COLO829 (cell line): ENCODE measurements around the gene EGFL8.
"Not testable (repeated sequence)": the region's sequence is repeated elsewhere in the genome, so short reads cannot be mapped to it uniquely, and the experiment has no call there.

Experiments
- DNase-seq: peaks from one replicate; pipeline ENCODE4 v3.0.0; 2012; ENCODE audit warnings: low spot score

EGFL8 gene

DNA sequence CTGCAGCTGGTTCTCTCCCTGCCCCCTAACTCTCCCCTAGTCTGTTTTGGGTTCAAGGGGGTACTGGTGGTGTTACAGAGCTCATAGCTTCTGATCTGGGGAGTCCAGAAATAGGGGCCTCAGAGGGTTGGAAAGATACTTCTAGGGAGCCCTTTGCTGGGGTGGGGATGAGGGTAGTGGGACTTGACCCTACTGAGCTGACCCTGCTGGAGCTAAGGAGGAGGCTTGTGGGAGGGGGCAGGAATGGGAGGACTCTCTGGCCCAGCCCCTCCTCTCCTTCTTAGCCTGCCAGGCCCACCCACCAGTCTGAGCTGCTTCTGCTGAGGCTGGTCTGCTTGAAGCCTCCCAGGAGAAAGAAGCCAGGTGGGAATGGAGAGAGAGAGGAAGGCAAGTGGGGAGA is at the start of gene EGFL8:
TSS of gene EGFL8 (plus strand) at position 301 of the 400 bp plus-strand sequence. CDS start 1,571 bp downstream, outside the sequence.
- DNase-seq = no peak

DNA sequence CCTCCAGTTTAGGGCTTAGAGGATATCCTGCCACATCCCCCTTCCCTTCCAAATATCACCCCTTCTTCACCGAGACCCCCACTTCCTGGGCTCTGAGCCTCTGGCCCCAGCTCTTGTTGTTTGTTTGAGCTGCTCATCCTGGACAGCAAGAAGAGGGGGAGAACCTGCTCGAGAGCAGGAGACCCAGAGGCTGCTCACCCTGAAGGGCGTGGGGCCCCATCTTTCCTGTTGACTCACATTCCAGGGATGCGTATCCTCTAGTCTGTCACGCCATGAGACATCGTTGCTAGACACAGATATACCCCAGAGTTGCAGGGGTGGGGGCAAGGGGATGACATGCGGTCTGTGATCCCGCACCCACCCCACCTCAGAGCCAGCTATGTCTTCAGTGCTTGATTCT is 49.6 kb upstream of the EGFL8 start:
- no peak for DNase-seq

DNA sequence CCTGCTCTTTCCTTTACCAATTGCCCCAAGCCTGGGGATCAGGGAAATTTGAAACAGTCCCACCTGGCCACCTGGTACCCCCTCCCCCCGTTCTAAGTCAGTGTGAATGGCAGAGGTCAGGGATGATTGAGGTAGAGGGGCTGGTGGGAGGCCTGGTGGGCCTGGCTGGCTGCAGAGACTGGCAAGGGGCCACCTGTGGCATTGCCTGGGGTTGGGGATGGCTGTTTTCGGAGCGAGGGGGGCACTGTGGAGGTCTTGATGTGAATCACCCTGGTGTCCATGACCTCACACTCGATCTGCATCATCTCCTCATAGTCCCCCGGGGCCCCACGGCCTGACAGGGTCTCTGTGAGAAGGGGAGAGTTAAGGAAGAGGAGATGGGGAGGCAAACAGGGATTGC is 48.8 kb upstream of the EGFL8 start:
- DNase-seq = no peak

DNA sequence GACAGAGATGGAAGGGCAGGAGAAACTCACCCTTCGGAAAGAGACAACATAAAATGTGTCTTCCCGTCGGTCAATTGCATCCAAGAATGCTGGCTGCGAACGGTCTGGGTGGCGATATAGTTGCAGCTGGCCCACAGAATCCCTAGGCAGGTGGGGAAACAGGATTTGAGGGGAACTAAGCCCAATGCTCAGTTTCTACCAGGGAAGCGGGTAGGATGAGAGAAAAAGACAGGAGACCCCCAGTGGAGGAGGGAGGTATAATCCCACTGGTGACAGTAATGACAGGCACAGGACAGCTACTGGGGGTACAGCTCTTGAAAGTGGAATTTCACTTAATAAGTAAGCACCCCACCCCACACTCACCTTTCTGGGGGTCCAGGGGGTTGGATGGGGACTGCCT is 47.7 kb upstream of the EGFL8 start:
- no peak for DNase-seq

DNA sequence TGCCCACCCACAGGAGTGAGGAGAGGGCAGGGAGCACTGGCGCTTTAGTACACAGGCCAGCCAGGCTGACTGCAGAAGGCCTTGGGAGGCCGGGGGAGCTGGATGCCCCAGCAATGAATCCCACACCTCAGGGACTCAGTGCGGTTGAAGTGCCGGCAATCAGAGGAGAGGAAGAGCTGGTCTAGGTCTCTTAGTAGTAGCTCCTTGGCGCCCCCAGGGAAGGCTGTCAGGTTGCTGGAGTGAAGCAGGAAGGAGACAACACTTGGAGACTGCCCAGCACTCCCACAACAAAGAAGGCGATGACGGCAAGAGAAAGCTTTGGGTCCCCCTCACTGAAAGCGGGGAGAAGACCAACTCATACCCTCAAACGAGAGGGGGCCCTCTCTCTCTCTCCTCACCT is 46.9 kb upstream of the EGFL8 start:
- no peak for DNase-seq

DNA sequence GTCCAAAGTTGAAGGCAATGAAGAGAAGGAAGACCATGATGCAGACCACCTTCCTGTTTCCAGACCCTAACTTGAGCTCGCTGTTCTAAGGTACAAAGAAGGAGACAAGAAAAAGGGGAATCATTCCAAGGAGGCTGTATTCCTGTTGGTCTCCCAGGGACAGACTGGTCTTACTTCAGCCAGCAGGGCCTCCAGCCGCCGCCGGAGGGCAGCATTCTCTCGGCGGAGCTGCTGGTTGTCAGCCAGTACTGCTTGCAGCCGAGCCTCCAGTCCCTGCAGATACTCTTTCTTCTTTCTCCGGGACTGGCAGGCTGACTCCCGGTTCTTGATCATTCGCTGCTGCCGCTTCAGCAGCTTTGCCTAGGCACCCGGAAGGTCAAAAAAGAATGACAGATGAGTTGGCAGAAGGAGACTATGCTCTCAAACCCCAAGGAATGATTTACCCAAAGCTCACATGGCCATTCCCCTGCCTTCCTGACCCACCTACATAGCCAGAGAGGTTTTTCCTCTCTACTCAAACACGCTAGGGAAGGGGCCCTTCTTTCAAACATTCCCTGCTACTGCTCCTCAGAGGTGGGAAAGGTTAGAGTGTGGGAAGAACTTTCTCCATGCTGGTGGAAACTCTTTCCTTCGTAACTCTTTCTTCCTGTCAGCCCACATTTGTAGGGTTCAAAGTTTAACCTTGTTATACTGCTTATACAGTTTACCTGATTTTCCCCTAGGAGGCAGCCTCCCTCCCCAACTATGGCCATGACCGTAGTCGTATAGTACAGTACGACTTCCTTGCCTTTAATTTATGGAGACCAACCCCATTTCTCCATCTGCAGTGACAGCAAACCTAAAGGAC is 45.4 kb upstream of the EGFL8 start:
- DNase-seq = peak; percentile 85

DNA sequence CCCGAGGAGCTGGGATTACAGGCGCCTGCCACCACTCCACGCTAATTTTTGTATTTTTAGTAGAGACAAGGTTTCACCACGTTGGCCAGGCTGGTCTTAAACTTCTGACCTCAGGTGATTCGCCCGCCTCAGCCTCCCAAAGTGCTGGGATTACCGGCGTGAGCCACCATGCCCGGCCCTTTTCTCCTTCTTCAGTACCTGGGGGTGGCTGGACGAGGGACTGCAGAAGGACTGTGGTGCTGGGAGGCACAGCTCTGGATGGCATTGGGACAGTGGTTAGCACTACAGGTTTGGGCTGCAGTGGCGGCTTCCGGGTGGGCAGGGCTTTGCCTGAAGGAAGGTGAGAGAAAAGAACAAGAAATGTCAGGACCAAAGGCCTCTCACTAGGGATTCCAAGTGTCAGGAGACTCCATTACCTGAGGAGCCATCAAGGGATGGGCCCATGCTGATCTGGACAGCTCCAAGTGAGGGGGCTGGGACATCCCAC is 43.8 kb upstream of the EGFL8 start:
- no peak for DNase-seq

DNA sequence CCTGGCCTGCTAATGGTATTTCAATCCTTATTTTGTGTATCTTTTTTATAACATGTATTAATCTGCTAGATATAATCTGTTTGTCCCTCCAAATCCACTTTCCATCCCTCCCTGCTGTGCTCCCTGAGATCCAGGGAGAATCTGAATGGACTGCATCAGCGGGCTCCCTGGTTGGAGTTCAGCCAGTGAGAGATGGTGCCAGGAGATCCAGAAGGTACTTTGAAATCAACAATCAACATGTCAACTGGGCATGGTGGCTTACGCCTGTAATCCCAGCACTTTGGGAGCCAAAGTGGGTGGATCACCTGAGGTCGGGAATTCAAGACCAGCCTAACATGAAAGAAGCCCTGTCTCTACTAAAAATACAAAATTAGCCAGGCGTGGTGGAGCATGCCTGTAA is 40.7 kb upstream of the EGFL8 start:
- DNase-seq = no peak

DNA sequence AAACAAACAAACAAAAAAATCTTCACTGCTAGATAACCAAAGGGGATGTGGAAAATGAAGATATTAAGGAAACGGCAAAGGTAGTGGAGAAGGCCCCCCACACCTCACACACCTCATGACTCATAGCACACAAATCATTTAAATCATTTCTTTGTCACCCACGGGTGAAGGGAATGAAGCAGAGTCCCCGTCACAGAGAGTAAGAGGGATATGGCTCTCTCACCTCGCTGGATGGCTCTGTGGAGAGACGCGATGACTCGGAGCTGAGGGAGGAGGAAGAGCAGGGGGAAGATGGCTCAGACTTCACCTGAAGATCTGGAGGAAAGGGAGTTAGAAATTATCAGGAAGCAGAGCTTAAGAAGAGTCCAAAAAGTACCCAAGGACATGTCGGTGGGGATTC is 37.5 kb upstream of the EGFL8 start:
- no peak for DNase-seq

DNA sequence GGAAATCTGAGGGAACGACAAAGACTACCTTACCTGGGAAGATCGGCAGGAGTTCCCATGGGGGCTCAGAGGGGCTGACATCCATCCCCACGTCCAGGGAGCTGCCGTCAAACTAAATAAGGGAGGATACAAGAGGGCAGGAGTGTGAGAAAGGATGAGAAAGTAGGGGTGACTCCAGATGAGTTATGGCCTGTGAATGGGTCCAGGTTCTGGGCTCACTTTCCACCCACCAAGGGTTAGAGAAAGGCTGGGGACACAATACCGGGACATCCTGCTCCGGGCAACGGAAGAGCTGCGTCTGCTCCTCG is 37.0 kb upstream of the EGFL8 start:
- no peak for DNase-seq

DNA sequence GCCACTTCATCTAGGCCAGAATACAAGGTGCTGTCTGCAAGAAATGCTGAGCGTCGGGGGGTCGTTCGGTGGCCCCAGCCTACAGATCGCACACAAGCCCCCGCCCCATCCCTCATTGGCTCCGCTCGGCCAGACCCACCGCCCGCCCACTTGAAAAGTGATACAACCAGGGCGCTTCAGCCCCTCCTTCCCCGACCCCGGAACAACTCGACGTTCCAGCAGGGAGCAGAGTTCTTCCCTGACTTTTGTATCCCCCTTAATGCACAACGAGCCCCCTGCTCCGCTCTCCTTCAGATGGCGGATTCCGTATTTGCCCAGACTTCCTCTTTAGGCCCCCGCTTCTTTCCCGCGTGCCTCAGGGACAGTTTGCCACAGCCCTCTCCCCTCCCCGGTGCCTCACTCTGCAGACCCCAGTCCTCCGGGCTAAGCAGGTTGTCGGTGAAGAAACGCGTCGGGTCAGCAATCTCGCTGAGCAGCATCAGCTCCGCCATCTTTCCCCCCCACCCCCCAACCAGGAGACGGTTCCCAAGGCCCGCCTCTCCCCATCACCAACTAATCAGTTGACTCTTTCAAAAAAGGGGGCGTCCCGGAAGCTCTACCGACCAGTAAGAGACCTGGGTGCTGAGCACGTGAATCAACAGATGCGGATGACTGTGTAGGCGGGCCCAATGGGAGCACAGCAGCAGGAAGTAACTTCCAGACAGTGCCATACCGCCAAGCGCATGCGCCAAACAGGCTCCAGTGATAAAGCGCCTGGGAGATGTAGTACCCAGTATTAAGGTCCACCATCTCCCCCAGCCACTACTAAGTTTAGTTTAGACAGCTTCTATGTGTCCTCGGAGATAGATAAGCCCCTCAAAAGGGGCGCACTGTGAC is 36.4 kb upstream of the EGFL8 start, which contains the start of gene ATF6B:
TSS of gene ATF6B (minus strand) at position 530 of the 876 bp plus-strand sequence. CDS start at position 491, 39 bp downstream.
- peak; percentile 100 for DNase-seq

DNA sequence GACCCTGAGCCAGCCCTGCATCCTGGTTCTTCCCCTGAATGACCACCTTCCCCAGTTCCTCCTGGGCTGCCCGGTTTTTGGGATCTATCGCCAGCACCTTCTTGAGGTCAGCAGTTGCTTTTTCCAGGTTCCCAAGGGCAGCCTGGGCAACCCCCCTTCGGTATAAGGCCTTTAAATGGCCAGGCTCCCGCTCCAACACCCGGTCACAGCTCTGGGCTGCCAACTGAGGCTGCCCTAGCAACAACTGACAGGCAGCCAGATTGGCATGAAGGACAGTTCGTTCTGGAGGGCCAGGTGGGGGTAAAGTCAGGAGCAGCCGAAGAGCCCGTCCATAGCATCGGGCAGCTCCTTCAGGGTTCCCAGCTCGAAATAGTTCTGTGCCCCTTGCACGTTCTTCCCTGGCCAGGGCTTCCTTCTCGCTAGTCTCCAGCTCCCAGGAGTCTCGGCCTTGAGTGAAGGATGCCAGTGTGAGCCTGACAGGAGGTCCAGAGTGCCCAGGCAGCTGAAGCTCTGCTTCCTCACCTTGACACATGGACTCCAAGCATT is 35.6 kb upstream of the EGFL8 start:
- no peak for DNase-seq

DNA sequence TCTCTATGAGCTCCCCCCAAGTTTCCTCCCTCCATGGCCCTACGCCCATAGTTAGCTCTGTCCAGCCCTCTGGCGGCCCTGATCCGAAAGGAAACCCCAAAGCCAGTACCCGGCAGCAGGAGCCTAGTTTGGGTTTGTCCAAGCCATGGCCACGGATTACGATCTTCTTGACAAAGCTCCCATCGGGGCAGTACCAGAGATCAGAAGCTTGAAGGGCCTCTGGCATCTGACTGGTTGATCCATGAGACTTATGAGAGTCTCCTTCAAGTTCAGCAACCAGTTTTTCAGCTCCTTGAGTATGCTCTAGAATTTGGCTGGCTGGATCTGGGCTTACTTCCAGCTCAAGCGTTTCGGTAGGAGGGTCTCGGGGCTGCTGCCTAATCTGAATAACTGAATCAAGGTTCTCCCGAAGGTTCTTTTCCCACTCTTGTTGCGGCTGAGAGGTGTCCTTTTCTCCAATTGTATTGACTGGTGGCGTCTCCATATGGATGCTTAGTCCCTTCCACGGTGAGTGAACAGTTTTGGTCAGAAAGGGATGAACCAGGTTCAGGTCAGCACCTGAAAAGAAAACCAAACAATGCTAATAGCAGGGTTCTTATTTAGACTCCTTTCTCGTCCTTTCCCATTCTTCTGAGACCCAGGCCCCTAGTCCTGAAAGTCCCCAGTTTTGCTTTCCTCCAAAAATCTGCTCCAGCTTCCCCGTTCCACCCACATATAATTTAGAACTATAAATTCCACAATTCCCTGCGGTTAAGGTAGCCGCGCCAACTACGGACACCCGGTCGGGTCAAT is 34.9 kb upstream of the EGFL8 start:
- DNase-seq = no peak

DNA sequence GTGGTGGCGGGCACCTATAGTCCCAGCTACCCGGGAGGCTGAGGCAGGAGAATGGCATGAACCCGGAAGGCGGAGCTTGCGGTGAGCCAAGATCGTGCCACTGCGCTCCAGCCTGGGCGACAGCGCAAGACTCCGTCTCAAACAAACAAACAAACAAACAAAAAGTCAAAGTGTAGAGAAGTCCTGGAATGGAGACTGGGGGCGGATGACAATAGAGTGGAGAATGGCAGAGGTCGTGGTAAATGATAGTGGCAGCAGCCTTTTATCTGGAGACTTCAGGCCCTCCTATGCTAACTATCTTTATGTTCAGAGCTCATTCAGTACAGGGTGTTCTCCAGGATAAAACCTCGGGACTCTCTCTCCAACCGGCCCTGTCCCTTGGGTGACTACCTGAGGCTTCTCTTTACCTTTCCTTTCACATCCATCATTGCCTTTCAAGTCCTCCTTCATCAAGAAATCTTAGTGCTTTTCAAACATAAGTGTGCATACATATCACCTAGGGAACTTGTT is 32.9 kb upstream of the EGFL8 start:
- no peak for DNase-seq

DNA sequence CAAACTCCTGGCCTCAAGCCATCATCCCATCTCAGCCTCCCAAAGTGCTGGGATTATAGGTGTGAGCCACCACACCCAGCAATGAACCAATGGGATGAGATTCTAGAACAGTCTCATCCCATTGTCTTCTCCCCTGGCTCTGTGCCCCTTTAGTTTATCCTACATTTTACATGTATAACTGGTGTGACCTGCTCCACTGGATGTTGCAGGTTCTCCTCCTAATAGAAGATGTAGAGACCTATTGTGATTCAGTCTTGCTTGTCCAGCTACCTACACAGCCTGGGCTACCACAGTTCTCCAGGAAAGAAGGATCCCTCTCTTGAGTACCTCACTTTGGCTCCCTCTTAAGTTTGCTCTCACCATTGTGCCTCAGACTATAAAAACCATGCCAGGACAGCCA is 32.3 kb upstream of the EGFL8 start:
- no peak for DNase-seq

DNA sequence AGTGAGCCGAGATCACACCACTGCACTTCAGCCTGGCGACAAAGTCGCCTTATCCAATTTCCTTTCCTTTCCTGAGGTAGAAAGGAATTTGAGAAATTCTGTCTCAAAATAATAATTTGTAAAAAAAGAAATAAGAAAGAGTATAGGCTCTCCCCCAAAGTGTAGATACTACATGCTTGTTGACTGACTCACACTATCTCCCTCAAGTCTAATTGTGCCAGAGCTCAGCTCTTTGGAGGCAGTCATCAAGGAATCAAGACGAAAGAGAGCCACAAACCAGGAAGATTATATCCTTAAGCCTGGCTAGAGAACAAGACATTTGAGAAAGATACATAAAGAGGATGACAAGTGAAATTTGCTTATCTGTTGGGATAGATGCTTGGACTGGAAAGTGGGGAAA is 30.6 kb upstream of the EGFL8 start:
- DNase-seq = no peak

DNA sequence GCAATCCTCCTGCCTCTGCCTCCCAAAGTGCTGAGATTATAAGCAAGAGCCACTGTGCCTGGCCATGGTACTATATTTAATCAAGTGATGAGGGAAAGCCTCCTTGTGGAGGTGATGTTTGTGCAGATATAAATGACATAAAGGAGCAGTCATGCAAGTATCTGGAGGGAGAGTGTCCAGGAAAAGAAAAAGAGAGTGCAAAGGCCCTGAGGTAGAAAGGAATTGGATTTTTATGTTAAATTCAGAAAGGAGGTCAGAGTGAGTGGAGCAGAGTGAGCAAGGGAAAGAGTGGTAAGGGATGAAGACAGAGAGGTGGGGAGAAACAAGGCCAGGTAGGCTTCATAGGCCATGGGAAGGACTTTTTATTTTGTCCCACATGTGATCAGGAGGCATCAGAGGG is 26.9 kb upstream of the EGFL8 start:
- DNase-seq = no peak

DNA sequence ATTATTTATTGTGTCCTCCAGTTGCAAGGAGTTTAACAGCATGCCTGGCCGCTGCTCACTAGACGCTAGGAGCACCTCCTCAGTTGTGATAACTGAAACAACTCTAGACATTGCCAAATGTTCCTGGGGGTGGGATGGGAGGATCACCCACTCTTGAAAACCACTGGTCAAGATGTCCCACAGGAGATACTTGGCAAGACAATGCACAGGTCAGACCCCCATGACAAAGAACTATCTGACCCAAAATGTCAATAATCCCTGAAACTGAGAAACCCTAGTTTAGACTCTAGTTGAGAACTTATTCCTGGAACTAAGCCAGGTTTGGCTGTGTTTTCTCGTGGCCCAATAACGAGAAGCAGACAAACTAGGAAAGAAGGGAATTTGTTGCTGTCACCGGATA is 24.8 kb upstream of the EGFL8 start:
- DNase-seq = no peak

DNA sequence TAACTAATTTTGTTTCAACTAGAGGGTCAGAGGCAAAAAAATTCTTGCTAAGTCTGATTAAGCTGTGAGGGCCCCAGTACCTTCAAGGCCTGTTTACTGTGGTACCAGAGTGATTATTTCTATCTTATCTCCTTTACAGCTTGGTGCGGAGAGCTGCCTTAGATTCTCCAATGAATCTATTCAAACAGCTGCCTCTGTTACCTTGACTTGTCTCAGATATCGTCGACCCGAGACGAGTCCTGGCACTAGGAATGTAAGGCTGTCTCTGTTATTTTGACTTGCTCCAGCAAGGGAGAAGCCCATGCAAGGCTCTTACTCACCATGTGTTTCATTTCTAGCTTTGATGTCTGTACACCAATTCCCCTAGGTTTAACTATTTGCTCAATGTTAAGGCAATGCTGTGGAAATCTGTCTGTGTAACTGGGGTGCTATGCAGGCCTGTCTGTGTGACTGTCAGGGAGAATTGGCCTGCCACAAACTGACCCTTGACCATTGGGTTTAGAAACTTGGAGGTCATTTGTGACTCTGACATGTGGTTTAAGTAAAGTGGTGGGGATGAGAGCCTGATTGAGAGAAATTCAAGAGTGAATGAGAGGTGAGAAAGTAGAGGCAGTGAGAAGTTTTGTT is 23.9 kb upstream of the EGFL8 start:
- no peak for DNase-seq

DNA sequence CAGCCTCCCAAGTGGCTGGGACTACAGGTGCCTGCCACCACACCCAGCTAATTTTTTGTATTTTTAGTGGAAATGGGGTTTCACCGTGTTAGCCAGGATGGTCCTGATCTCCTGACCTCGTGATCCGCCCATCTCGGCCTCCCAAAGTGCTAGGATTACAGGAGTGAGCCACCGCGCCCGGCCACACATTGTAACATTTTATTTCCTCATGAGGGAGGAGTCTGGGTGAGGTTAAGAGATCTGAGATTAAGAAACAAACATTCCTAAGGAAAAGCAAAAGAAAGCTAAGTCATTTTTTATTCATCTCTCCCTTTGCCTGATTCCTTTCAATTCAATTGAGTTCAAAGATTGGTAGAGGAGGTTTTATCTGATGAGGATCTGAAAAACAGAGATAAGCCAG is 20.2 kb upstream of the EGFL8 start:
- not testable (repeated sequence) for DNase-seq

DNA sequence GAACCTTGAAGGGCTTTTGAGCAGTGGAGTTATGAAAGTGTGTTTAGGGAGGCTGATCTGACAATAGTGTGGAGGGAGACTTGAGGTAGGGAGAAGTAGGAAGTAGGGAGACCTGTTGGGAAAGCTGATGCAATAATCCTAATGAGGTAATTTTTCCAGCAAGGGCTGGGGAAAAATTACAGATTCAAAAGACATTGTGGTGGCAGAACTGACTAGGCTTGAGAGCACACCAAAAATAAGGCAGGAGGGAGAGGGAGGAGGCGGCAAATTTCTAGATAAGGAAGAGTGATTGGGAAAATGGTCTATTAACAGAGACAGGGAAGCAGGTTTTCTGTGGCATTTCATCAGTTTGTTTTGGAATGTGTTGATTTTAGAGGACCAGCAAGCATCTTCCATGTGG is 18.1 kb upstream of the EGFL8 start:
- DNase-seq = no peak
